GM18508 (cell line): ENCODE data around the gene SERPINB7.

Experiments used
- ATAC-seq: cut with Tn5 transposase; IDR thresholded peaks from one replicate; pipeline ENCODE4 v1.9.1; 2021; ENCODE audit warnings: moderate number of reproducible peaks; ENCODE audit not compliant: insufficient read depth, unreplicated experiment

Gene SERPINB7

GRCh38 chr18:63784787-63785452 lies 9.7 kb downstream of the SERPINB7 start:
- no peak for ATAC-seq

DNA sequence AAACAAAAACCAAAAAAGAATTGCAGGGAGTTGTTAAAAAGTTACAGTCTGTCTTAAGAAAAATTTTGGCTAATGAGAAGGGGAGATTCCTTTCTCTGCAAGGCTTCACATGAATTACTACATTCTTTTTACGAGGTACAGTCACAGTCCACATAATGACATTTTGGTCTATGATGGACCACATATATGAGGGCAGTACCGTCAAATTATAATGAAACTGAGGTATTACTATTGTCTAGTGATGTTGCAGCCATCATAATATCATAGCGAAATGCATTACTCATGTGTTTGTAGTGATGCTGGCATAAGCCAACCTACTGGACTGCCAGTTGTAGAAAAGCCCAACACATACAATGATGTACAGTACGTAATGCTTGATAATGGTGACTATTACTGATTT lies 12.5 kb downstream of the SERPINB7 start:
- no peak for ATAC-seq

DNA sequence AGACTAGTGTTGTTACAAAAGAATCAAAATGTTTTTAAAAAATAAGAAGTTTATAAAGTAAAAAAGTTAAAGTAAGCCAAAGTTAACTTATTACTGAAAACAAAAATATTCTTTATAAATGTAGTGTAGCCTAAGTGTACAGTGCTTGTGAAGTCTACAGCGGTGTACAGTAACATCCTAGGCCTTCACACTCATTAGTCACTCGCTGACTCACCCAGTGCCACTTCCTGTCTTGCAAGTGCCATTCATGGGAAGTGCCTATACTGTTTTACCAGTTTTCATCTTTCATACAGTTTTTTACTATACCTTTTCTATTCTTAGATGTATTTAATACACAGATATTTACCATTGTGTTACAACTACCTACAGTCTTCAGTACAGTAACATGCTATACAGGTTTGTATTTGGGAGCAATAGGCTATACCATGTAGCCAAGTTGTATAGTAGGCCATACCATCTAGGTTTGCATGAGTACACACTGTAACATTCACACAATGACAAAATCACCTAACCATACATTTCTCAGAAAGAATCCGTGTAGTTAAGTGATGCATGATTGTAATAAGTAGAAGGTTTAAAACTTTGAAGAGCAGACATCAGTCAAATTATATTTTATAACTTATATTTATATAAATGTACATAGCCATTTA lies 13.4 kb downstream of the SERPINB7 start:
- no peak for ATAC-seq

- ATAC-seq: no peak
Observed at GRCh38 chr18:63789327-63789726, 14.1 kb downstream of the SERPINB7 start.

GRCh38 chr18:63795606-63796005 lies 20.4 kb downstream of the SERPINB7 start:
- ATAC-seq: no peak

- ATAC-seq: no peak
Observed at GRCh38 chr18:63799189-63799588, 24.0 kb downstream of the SERPINB7 start.

DNA sequence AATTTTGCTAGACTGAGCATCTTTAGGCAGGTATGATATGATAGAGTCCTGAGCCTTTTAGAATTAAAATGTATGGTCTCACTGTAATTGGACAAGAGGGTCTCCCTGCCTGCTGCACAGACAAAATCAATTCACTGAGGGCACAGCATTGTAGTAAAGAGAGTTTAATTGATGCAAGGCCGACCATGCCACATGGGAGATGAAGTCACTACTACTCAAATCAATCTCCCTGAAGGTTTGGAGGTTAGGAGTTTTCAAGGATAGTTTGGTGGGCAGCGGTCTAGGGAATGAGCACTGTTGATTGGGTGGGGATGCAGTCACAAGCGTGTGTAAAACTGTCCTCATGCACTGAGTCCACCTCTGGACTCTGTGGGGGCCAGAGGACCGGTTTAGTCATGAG lies 26.1 kb downstream of the SERPINB7 start:
- ATAC-seq: no peak

DNA sequence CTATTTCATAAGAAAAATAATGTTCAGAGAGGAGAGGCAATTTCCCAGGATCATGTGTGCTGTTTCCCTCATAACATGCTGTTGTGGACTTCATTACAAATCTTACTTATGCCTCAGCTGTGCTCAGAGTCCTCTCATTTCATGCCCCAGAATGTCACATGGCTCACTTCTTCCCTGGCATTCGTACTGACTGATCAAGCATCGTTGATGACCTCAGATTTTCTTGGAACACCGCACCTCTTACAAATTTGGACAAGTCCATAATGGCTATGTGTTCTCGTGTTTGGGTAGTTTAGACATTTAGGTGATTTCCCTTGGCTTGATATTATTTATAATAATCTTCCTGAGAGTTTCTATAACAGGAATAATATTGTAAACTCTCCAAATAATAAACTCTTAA lies 32.9 kb downstream of the SERPINB7 start:
- no peak for ATAC-seq

DNA sequence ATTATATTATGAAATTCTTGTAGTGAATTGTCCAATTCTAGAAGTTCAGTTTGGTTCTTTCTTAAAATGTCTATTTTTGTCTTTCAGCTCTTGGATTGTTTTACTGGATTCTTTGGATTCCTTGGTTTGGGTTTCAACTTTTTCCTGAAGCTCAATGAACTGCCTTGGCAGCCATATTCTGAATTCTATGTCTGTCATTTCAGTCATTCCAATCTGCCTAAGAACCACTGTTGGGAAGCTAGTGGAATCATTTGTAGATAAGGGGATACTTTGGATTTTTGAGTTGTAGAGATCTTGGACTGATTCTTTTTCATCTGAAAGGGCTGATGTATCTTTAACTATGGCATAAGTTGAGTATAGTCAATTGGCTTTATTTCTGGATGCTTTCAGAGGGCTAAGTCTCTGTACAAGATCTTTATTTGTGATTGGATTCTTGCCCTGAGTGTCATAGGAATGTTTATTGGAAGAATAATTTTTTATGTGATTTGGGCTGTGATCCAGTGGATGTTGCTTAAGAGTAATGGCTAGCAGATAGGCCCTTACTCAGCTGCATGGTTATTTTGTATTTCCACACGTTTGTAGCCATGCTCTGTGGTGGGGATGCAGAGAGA lies 42.3 kb downstream of the SERPINB7 start:
- no peak for ATAC-seq

DNA sequence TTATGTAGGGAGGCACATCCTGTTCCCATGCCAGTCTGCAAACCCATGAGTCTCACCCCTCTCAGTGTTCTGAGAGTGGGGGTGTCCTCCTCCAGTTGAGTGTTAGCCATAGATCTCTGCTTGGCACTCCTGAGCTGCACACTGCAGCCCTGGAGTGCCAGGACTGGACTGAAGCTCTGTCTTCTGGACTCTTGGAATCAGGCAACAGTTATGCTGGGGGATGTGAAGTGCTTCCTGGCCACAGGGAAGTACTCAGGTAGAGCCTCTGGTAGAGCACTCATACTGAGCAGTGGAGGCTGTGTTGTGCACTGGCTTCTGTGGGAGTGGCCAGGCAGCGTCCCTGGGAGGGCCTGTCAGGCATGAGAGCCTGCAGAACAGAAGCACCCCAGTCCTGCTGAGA lies 43.0 kb downstream of the SERPINB7 start:
- ATAC-seq: no peak

DNA sequence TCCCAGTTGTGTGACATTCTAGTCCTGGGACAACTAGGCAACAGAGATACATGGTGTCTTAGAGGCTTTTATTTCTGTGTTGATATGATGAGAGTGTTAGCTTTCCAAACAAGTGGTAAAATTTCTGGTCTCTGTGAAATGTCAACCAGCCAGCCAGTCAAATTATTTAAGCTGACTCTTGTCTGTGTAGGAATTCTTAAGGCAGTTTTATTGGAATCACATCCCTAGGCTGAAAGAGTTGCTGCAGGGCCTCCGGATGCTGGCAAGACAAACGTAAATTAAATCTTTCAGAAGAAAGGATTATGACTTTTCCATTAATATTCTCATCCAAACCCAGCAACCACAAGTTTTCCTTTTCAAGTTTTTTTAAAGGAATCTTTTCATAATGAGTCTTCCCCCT lies 44.6 kb downstream of the SERPINB7 start:
- ATAC-seq: no peak

DNA sequence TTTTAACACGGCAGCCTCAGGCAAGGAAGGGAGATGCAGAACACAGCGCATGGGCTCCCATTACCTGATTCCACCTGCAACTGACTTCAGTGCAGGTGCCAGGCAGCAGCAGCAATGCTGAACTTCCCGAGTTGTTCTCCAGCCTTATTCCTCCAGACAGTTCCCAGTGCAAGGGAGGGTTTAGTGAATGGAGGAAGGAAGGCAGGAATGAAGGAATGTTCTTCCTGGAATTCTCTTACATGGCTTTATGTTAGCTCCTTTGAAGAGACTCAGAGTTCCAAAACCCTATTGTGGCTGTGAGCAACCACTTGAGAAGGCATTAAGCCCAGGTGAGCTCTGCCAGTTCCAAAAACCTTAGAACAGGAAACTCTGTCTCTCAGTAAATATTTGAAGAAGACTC lies 45.5 kb downstream of the SERPINB7 start:
- ATAC-seq: no peak

DNA sequence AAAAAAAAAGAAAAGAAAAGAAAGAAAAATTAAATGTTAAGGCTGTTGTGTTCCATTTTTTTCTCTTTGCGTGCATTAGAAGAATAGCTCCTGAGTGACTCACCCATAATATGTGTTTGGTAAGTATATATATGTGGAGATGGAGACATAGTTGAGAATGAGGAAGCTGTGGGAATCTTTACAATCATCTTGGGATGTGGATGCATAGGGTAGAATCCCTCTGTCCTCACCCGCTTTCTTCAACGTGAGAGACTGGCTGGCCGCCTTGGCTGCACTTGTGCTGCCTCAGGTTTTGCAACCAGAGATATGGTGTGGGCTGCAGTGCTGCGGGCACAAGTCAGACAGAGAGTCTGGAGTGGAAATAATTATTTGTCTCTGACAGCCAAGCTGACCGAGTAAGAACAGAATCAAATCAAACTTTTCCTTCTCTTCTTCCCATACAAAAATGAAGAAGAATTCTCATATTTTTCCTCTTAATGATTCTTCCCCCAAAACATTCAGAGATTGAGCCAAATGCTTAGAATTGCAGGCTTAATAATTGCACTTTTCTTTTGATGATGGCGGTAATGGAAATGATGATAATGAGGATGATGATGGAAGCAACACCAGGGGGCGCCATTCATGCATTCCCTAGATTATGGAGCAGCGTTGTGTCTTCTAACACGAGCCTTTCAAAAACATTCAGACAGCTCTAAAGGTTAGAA lies 48.5 kb downstream of the SERPINB7 start:
- ATAC-seq: no peak

DNA sequence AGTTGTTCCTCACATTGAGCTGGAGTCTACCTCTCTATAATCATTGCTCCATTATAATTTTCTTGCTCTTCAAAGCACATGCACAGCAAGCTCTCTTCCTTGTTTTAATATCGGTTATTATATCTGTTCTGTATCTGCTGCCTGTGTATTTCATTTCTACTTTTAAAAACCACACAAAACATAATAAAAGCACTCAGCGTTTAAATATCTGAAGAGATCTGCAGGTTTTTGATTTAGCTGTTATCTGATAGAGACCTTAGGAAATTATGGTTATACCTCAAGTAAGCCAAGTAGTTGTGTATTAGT lies 49.0 kb downstream of the SERPINB7 start:
- no peak for ATAC-seq

- ATAC-seq: no peak
Observed at GRCh38 chr18:63828120-63828519, 52.9 kb downstream of the SERPINB7 start.

GRCh38 chr18:63828656-63829055 lies 53.4 kb downstream of the SERPINB7 start:
- ATAC-seq: no peak

GRCh38 chr18:63829886-63830285 lies 54.7 kb downstream of the SERPINB7 start:
- no peak for ATAC-seq

DNA sequence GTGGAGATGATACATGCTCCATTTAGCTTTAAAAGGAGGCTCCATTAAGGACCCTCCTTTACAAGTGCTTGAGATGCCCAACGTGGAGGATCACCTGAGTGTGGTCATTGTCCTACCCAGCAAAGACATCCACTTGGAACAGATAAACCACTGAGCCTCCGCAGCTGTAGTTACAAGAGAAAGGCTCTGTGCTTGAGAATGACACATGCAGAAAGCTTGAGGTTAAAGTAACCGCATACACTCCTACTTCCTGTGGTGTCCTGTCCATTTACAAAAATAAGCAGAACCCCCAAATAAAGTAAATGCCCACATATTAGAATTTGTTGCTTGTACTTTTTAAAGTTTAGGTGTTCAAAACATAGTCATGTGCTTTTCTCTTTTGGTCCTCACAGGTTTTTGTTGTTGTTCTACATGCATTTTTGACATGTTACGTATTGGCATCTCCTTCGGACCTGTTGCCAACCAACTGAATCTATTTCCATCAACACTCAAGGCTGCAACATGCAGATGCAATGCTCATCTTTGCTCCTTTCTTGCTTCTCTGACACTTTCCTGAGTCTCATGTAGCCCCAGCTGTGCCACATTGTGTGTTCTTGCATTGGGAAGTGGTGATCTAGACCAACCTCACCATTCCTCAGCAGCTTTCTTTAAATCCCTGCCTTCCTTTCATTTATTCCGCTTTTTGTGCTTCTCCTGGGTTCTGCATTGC lies 56.0 kb downstream of the SERPINB7 start:
- ATAC-seq: peak; percentile 88

DNA sequence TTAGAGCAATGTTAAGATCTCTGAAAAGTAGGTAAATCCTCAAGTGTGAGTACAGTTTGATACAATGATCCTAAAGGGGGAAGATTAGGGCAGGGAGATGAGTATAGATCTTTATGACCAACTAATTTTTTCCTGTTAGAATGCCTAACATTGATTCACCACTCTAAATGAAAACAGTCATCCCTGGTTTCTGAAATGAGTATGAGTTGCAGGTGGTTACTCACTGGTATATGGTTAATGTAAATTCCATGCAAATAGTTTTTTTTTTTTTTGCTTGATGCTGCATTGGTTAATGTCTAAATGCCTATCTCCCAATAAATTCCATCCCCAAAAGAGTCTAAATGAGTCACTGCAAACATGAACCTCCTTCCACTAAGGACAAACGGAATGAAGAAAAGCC lies 57.3 kb downstream of the SERPINB7 start:
- peak; percentile 67 for ATAC-seq

- no peak for ATAC-seq
Observed at GRCh38 chr18:63834471-63835113, 59.4 kb downstream of the SERPINB7 start.
